ENCODE results near the gene CASP10.
A peak's percentile ranks its signal among the peaks of the same experiment; 100 is the strongest.
"Not testable (repeated sequence)": the region's sequence is repeated elsewhere in the genome, so short reads cannot be mapped to it uniquely, and the experiment has no call there.

CASP10 gene

DNA sequence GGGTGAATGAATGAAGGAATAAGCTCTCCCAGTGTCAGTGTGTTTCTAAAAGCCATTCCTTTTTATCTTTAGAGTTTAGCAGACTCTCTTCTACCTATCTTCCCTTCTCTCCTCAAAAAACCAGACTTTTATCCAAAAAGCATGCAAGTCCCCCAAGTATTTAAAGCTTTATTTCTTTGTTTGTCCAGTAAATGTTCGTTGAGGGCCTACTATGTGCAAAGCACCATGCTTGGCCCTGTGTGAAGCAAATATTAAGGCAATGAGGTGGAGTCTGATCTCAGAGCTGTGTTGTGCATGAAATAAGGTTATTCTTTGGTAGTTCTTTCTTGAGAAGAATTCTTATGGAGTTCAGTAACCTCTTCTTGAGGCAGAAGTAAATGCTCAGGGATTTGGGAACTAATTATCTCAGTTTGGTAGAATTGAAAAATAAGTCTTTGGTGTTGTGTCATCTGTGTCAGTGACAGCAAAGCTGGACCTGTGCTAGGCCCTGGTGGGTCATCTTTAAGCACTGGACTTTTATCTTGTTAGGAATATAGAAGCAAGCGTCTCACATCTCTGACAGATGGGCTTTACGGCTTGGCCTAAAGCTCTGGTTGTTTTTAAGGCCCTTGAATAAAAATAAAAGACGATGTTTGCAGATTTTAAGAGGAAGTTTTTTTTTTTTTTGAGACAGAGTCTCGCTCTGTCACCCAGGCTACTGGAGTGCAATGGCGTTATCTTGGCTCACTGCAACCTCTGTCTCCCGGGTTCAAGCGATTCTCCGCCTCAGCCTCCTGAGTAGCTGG, 28.1 kb upstream of the CASP10 start:
- DNase-seq, result no peak

- no peak for DNase-seq
These were observed 26.9 kb upstream of the CASP10 start for GRCh38 chr2:201156036-201156435.

GRCh38 chr2:201156640-201157039, 26.3 kb upstream of the CASP10 start:
- no peak for DNase-seq

GRCh38 chr2:201157694-201158093, 25.2 kb upstream of the CASP10 start:
- DNase-seq, result no peak

DNA sequence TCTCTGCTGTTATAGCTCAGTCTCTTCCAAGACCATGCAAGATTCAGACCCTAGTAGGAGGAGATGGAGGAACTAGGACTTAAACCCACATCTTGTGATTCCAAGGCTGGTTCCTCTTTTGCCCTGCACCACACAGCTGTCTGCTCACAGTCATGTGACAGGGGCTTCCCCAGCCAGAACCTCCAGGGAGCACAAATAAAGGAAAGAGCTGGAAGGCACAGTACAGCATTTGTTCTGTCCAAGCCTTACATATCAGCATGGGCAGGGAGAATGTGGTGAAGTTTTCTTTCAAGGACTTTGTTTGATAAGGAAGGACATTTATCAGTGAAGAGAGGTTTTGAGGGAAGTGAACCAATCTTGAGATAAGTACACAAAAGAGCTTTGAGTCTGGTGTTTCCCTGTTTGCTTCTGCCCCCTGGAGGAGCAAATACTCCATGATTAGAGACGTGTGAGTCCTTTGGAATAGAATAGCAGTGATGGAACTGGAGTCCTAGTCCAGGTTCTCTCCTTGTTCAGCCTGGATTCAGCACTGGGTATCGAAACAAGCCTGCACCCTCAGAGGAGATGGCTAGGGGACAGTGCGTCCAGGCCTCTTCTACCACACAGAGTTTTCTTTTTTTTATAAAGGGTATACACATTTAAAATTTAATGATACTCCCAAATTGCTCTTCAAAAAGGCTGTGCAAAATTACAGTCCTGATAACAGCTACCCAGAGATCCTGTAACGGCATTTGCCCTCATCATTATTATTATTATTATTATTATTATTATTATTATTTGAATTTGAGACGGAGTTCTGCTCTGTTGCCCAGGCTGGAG, 24.6 kb upstream of the CASP10 start:
- DNase-seq, result peak in 52 of 58 donors; percentile 15 to 94 (median 66)

- DNase-seq, result no peak
These were observed 18.8 kb upstream of the CASP10 start for GRCh38 chr2:201164166-201164565.

DNA sequence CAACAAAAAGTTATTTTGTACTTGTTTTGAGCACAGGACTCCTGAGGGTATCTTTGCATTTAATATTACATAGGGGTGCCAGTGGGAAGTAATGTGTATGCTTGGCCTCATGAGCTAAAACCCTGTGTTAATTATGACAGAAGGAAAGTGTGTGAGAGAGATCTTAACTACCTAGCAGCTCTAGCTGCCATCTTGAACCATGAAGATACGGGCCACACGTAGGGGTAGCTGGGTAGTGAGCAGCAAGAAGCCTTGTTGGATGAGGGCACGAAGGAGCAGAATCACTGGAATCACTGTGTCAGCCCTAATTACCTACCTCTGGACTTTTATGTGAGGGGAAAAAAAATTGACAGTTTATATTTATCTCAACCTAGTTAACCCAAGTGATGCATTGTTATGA, 15.4 kb upstream of the CASP10 start:
- no peak for DNase-seq

DNA sequence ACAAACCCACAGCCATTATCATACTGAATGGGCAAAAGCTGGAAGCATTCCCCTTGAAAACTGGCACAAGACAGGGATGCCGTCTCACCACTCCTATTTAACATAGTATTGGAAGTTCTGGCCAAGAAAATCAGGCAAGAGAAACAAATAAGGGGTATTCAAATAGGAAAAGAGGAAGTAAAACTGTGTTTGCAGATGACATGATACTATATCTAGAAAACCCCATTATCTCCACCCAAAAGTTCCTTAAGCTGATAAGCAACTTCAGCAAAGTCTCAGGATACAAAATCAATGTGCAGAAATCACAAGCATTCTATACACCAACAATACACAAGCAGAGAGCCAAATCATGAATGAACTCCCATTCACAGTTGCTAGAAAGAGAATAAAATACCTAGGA, 14.4 kb upstream of the CASP10 start:
- not testable (repeated sequence) for DNase-seq

GRCh38 chr2:201171259-201171814, 11.6 kb upstream of the CASP10 start:
- no peak for DNase-seq

DNA sequence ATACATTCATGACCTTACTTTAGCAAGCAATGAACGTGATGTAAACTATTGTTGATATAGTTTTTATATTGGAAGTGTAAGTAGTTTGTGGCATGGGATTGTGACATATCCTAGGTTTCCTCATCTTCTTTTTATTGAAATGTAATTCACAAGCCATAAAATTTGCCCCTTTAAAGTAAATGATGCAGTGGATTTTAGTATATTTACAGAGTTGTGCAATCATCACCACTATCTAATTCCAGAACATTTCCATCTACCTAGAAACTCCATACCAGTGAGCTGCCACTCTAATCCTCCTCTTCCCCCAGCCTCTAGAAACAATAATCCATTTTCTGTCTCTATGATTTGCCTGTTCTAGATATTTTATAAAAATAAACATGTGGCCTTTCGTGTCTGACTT, 10.7 kb upstream of the CASP10 start:
- no peak for DNase-seq

DNA sequence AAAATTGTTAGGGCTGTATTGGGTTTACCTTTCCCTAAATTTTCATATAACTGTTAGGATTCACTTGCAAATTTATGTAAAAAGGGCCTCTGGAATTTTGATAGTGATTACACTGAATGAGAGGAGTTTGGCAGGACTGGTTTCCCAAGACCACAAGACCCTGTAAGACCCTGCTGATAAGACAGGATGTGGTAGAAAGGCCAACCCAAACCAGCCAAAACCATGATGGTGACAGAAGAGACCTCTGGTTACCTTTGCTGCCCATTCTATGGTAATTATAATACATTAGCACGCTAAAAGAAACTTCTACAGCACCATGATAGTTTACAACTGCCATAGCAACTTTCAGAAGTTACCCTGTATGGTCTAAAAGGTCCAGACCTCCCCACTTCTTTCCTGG, 8.3 kb upstream of the CASP10 start:
- no peak for DNase-seq

GRCh38 chr2:201176081-201176481, 6.9 kb upstream of the CASP10 start:
- DNase-seq, result no peak

DNA sequence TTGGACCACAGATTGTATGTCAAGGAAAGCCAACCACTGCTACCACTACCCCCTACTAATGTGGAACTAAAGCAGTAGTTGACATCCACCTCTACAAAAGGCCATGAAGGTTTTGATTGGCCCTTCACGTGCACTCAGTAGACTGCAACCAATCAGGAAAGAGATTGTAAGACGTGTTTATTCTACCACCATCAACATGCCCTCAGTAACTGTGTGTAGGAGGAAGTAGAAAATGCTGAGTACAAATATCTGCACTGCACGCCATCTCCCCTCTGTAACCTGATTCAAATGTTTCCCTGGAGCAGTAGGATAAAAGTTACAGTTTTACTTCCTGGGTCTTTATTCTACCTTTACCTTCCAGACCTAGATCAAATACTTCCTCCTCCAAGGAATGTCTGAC, 2.9 kb upstream of the CASP10 start:
- DNase-seq, result no peak

GRCh38 chr2:201183365-201183727, 405 bp downstream of the CASP10 start:
- no peak for DNase-seq

DNA sequence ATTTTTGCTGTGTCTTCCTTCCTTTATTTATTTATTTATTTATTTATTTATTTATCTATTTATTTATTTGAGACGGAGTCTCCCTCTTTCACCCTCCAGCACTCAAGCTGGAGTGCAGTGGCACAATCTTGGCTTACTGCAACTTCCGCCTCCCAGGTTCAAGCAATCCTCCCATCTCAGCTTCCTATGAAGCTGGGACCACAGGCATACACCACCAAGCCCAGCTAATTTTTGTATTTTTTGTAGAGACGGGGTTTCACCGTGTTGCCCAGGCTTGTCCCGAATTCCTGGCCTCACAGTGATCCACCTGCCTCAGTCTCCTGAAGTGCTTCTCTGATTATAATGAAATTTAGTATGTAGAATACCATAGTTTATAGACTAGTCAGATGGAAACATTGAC, 894 bp downstream of the CASP10 start:
- DNase-seq, result not testable (repeated sequence)

DNA sequence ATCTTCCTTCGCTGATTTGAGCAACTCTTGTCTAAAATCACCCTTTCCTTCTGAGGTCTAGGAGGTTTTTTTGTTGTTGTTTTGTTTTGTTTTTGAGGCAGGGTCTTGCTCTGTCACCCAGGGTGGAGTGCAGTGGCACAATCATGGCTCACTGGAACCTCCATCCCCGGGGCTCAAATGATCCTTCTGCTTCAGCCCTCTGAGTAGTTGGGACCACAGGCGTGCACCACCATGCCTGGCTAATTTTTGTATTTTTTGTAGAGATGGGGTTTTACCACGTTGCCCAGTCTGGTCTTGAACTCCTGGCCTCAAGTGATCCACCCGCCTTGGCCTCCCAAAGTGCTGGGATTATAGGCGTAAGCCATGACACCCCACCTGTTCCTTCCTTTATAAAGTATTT, 1.3 kb downstream of the CASP10 start:
- not testable (repeated sequence) for DNase-seq

- DNase-seq, result no peak
These were observed 2.9 kb downstream of the CASP10 start for GRCh38 chr2:201185863-201186262.

- DNase-seq, result no peak
These were observed 4.0 kb downstream of the CASP10 start for GRCh38 chr2:201186982-201187381.

DNA sequence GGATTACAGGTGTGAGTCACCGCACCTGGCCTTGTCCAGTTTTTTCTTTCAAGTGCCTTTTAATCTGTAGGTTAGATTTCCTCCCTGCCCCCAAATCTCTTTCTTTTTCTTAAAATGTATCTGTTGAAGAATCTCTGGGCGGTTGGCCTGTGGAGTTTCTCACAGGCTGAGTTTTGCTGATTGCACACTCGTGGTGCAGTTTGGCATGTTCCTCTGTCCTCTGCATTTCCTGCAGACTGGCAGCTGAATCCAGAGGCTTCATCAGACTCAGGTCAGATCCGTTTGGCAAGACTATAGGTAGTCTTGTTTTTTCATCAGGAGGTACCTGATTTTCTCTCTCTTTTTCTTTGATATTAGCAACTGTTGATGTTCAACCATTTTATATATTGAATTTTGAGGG, 5.5 kb downstream of the CASP10 start:
- no peak for DNase-seq

GRCh38 chr2:201191132-201191875, 8.4 kb downstream of the CASP10 start:
- DNase-seq, result no peak

DNA sequence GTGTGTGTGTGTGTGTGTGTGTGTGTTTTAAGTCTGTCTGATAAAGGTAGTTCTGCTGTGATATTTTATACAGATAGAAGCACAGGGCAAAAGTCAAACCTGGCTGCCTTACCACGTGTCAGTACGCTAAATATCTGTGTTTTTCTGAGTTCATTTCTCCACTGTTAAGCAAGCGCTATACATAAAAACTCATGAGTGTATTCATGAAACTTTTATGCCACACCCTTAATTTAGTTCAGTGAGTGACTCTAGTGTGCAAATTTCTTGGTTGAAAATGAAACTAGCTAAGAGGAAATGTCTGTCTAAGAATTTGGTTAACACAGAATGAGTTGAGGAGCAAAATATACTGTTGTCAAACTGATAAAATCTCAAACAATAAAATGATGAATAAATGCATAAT, 11.2 kb downstream of the CASP10 start:
- DNase-seq, result no peak

DNA sequence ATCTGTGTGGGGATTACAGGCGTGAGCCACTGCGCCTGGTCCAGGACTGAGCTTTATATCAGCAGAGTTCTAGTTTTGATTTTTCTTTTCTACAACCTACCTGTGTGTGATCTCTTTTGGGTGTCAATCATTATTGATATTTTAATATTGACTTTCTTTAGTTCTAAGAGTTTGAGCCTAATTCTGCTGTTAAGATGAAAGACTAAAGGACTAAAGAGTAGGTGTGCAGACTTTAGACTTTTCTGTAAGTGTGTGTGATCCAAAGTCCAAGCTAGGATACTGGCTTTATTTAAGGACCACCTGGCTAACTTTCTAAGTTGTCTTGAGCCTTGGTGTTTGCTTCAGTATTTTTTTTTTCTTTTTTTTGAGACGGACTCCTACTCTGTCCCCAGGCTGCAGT, 12.4 kb downstream of the CASP10 start:
- no peak for DNase-seq

Measured in anterior cingulate cortex (tissue), 58 donors.